DMS 273 treated with DMSO at 0.1 percent for 48 hours (cell line): ENCODE measurements around the gene THEM4.

Experiments
- DNase-seq: peaks from one replicate; lab custom pipeline; 2025; lab: John Stamatoyannopoulos, UW

The THEM4 gene

GRCh38 chr1:151837197-151837596 lies 72.1 kb downstream of the THEM4 start:
- no peak for DNase-seq

- DNase-seq = no peak
Observed at GRCh38 chr1:151835596-151835995, 73.7 kb downstream of the THEM4 start.

GRCh38 chr1:151834239-151834638 lies 75.1 kb downstream of the THEM4 start:
- no peak for DNase-seq

GRCh38 chr1:151833172-151833900 lies 76.0 kb downstream of the THEM4 start:
- DNase-seq = no peak

- DNase-seq = peak; percentile 28
Observed at GRCh38 chr1:151832318-151832980, 76.9 kb downstream of the THEM4 start.

GRCh38 chr1:151831605-151832004 lies 77.7 kb downstream of the THEM4 start, which contains the start of gene RORC:
RORC (minus strand) TSS chr1:151831802; CDS start chr1:151831764, 38 bp downstream.
- DNase-seq = no peak

GRCh38 chr1:151831256-151831591 lies 78.1 kb downstream of the THEM4 start:
- DNase-seq = no peak

- no peak for DNase-seq
Observed at GRCh38 chr1:151830055-151830454, 79.3 kb downstream of the THEM4 start.

GRCh38 chr1:151829352-151830046 lies 79.8 kb downstream of the THEM4 start:
- no peak for DNase-seq

- no peak for DNase-seq
Observed at GRCh38 chr1:151828921-151829320, 80.4 kb downstream of the THEM4 start.

GRCh38 chr1:151827853-151828252 lies 81.5 kb downstream of the THEM4 start:
- DNase-seq = no peak

- DNase-seq = no peak
Observed at GRCh38 chr1:151825751-151826660, 83.3 kb downstream of the THEM4 start.

GRCh38 chr1:151825204-151825603 lies 84.1 kb downstream of the THEM4 start:
- DNase-seq = no peak
